Measurements from ENCODE around the gene RBM39. TPM values are rescaled to one million over a fixed set of nuclear protein-coding genes. Genes with fewer than 3 reads are reported as not detected.

RBM39 gene
- total and polyA plus RNA-seq, 9 of the 15 experiments (the other 6 are each of a cell fraction or from before 2014, with no cell fraction given), result 143 to 319 (median 228) TPM

DNA sequence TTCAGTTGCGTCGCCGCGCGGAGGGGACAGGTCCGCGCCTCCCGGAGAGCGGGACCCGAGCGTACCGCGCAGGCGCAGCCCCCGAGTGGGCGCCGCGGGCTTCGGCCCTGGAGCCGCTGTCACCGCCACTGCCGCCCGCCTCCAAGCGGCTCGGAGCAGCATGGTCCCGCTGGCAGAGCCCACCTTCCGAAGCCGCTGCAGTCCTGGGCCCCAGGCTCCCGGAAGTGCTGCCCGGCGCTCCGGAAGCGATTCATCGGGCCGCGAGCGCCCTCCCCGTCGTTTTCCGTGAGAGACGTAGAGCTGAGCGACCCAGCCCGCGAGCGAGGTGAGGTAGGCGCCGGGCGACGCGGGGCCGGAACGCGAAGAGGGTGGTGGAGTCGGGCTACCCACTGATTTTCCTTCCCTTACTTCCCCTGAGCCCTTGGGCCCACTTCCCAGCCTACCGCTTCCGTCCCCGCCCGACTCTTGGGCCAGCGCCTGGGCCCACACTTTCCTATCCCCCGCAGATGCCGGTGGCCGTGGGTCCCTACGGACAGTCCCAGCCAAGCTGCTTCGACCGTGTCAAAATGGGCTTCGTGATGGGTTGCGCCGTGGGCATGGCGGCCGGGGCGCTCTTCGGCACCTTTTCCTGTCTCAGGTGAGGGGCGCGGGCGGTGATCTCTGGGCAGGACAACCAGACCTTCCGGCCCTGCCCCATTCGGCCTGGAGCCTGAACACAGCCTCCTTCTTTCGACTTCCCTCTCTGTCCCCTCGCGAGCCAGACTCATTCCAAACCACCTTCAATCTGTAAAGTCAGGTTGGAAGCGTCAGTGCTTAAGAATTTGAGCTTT lies 42.7 kb downstream of the RBM39 start, which contains the start of the genes NFS1 and ROMO1 (continued):
- no peak; the same call in 1 of the 2 replicates for TF ChIP-seq HDAC8 (tag; IDR thresholded peaks at IDR 0.05)
- TF ChIP-seq ZNF324 (CRISPR knock-in tag; IDR thresholded peaks at IDR 0.05), result no peak
- no peak for TF ChIP-seq JUNB (CRISPR knock-in tag; conservative IDR thresholded peaks at IDR 0.05)
- TF ChIP-seq MAZ (CRISPR knock-in tag; conservative IDR thresholded peaks at IDR 0.05 in 1 of 2, IDR thresholded peaks at IDR 0.05 in 1 of 2), result peak; percentile 91 to 92
- TF ChIP-seq, protein P1, sequence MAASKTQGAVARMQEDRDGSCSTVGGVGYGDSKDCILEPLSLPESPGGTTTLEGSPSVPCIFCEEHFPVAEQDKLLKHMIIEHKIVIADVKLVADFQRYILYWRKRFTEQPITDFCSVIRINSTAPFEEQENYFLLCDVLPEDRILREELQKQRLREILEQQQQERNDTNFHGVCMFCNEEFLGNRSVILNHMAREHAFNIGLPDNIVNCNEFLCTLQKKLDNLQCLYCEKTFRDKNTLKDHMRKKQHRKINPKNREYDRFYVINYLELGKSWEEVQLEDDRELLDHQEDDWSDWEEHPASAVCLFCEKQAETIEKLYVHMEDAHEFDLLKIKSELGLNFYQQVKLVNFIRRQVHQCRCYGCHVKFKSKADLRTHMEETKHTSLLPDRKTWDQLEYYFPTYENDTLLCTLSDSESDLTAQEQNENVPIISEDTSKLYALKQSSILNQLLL (CRISPR knock-in tag; IDR thresholded peaks at IDR 0.05; ENCODE audit: borderline replicate concordance), result no peak
- TF ChIP-seq HNRNPK (IDR thresholded peaks at IDR 0.05; ENCODE audit: low read depth, low read length, poor library complexity, severe bottlenecking), result no peak
- TF ChIP-seq BACH1 (tag; IDR thresholded peaks at IDR 0.05), result no peak
- no peak for TF ChIP-seq MTF1 (CRISPR knock-in tag; IDR thresholded peaks at IDR 0.05; ENCODE audit: borderline replicate concordance)
- TF ChIP-seq RNF2 (IDR thresholded peaks at IDR 0.05), result no peak
- no peak for TF ChIP-seq SAFB2 (IDR thresholded peaks at IDR 0.05; ENCODE audit: borderline replicate concordance, low read depth, low read length, severe bottlenecking)
- peak; percentile 36 for TF ChIP-seq PRDM10 (IDR thresholded peaks at IDR 0.05; ENCODE audit: partially characterized antibody)
- TF ChIP-seq STAT6 (CRISPR knock-in tag; IDR thresholded peaks at IDR 0.05), result 0 out of 2 replicates have a peak, but pooled peaks have one; percentile 85
- TF ChIP-seq ZNF778 (CRISPR knock-in tag; IDR thresholded peaks at IDR 0.05), result no peak
- TF ChIP-seq ZNF311 (CRISPR knock-in tag; IDR thresholded peaks at IDR 0.05), result no peak
- TF ChIP-seq NBN (IDR thresholded peaks at IDR 0.05; ENCODE audit: low read depth), result 0 out of 2 replicates have a peak, but pooled peaks have one; percentile 19
- TF ChIP-seq SREBF2 (CRISPR knock-in tag; IDR thresholded peaks at IDR 0.05), result no peak
- TF ChIP-seq ZBTB7A (IDR thresholded peaks at IDR 0.05; ENCODE audit: borderline replicate concordance, control insufficient read depth, low read depth, low read length), result peak; percentile 88; the same call in 1 of the 2 replicates
